ENCODE data around the gene MTF2. TPM values are rescaled to one million over a fixed set of nuclear protein-coding genes. Genes with fewer than 3 reads are reported as not detected.

The MTF2 gene
- total and polyA plus RNA-seq, 9 of the 15 experiments (the other 6 are each of a cell fraction or from before 2014, with no cell fraction given): 29.3 to 124 (median 57.7) TPM

DNA sequence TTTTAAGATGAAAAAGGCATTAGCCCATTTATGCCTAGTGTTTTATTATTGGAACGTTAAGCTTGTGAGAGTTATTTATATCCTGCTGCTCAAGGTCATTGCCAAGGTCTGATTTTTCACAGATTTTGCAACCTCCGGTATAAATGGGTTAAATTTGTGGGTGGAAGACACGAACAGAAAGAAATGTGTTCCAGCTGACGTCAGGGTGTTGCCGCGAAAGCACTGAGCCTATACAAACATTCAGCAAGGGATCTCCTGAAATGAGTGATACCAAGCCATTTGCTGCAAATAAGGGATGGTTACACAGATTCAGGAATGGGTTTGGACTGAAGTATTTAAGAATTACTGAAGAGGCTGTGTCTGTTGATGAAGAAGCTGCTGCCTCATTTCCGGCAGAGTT, 68.9 kb downstream of the MTF2 start:
- Histone ChIP-seq H3K27me3 (ENCODE audit: control insufficient read depth in 2 of 2, insufficient read depth in 2 of 2, low read length in 2 of 2) (no peaks in the 10 kb centered on the region), H3K79me2 (ENCODE audit: control insufficient read depth, insufficient read depth, low read length) (no peaks in the 10 kb centered on the region; the same call in 2 of the 3 replicates), H3K36me3 (ENCODE audit: control insufficient read depth, insufficient read depth, low read length) (peaks cover 62% of the 10 kb centered on the region), H4K20me1 (replicated peaks; ENCODE audit: control insufficient read depth, insufficient read depth, low read length) (0 out of 2 replicates have a peak, but pooled peaks cover 3% of the 10 kb centered on the region), H3K9me3 (replicated peaks; ENCODE audit: control insufficient read depth, insufficient read depth, low read depth, low read length) (no peaks in the 10 kb centered on the region), H2AFZ (ENCODE audit: low read depth, low read length) (no peak overlapping the region), H3K4me1 (replicated peaks in 1 of 2; ENCODE audit: control insufficient read depth in 2 of 2, insufficient read depth in 2 of 2, low read length in 2 of 2) (no peaks in the 10 kb centered on the region), H3K4me2 (ENCODE audit: insufficient read depth, low read length) (no peak overlapping the region), H3K9ac (ENCODE audit: insufficient read depth in 1 of 2, low read depth in 2 of 2, low read length in 2 of 2) (no peak overlapping the region), H3K27ac (ENCODE audit: extremely low read depth, low read depth, low read length) (no peak overlapping the region), H3K4me3 (no peak overlapping the region), H3K9me1 (ENCODE audit: control insufficient read depth, insufficient read depth, low read length) (no peaks in the 10 kb centered on the region)
- CTCF ChIA-PET (ENCODE audit: low intra/inter-chr PET ratio): interaction anchor here (0.5 kb wide), 1 partner anchor 309 kb away, joined by 3 read pairs; no protein-coding TSS in a partner anchor
- no peak for DNase-seq (ENCODE audit: extremely low read depth in 1 of 4, low spot score in 3 of 4)
- in situ Hi-C loops (cut with MboI) (no loop called here), intact Hi-C loops (cut with micrococcal nuclease) (no loop called here)
- POLR2A ChIA-PET: no interaction called here
- ATAC-seq: no peak
- 69% methylated on average over 7 of the region's 7 CpGs for WGBS (ENCODE audit: insufficient coverage, low coverage, missing lambda C conversion rate)
- FAIRE-seq: no peak
- BruUV-seq (replicated peaks): TSS peak; percentile 16
- no peak for TF ChIP-seq PHB (CRISPR knock-in tag; IDR thresholded peaks at IDR 0.05)
- TF ChIP-seq STAG1 (CRISPR knock-in tag; IDR thresholded peaks at IDR 0.05; ENCODE audit: borderline replicate concordance): no peak
- TF ChIP-seq, protein P1, sequence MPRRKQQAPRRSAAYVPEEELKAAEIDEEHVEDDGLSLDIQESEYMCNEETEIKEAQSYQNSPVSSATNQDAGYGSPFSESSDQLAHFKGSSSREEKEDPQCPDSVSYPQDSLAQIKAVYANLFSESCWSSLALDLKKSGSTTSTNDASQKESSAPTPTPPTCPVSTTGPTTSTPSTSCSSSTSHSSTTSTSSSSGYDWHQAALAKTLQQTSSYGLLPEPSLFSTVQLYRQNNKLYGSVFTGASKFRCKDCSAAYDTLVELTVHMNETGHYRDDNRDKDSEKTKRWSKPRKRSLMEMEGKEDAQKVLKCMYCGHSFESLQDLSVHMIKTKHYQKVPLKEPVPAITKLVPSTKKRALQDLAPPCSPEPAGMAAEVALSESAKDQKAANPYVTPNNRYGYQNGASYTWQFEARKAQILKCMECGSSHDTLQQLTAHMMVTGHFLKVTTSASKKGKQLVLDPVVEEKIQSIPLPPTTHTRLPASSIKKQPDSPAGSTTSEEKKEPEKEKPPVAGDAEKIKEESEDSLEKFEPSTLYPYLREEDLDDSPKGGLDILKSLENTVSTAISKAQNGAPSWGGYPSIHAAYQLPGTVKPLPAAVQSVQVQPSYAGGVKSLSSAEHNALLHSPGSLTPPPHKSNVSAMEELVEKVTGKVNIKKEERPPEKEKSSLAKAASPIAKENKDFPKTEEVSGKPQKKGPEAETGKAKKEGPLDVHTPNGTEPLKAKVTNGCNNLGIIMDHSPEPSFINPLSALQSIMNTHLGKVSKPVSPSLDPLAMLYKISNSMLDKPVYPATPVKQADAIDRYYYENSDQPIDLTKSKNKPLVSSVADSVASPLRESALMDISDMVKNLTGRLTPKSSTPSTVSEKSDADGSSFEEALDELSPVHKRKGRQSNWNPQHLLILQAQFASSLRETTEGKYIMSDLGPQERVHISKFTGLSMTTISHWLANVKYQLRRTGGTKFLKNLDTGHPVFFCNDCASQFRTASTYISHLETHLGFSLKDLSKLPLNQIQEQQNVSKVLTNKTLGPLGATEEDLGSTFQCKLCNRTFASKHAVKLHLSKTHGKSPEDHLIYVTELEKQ (CRISPR knock-in tag; IDR thresholded peaks at IDR 0.05): no peak
- no peak for TF ChIP-seq SETDB1 (IDR thresholded peaks at IDR 0.05; ENCODE audit: low read length)
- no peak for TF ChIP-seq PHF21A (IDR thresholded peaks at IDR 0.05; ENCODE audit: borderline replicate concordance, low read depth)
- TF ChIP-seq, protein P2, sequence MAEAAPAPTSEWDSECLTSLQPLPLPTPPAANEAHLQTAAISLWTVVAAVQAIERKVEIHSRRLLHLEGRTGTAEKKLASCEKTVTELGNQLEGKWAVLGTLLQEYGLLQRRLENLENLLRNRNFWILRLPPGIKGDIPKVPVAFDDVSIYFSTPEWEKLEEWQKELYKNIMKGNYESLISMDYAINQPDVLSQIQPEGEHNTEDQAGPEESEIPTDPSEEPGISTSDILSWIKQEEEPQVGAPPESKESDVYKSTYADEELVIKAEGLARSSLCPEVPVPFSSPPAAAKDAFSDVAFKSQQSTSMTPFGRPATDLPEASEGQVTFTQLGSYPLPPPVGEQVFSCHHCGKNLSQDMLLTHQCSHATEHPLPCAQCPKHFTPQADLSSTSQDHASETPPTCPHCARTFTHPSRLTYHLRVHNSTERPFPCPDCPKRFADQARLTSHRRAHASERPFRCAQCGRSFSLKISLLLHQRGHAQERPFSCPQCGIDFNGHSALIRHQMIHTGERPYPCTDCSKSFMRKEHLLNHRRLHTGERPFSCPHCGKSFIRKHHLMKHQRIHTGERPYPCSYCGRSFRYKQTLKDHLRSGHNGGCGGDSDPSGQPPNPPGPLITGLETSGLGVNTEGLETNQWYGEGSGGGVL (CRISPR knock-in tag; IDR thresholded peaks at IDR 0.05): no peak
- no peak for TF ChIP-seq NEUROD1 (IDR thresholded peaks at IDR 0.05; ENCODE audit: borderline replicate concordance, low read depth, low read length, partially characterized antibody)
- TF ChIP-seq ETV1 (tag; conservative IDR thresholded peaks at IDR 0.05; ENCODE audit: low read depth): no peak
- TF ChIP-seq, protein P3, sequence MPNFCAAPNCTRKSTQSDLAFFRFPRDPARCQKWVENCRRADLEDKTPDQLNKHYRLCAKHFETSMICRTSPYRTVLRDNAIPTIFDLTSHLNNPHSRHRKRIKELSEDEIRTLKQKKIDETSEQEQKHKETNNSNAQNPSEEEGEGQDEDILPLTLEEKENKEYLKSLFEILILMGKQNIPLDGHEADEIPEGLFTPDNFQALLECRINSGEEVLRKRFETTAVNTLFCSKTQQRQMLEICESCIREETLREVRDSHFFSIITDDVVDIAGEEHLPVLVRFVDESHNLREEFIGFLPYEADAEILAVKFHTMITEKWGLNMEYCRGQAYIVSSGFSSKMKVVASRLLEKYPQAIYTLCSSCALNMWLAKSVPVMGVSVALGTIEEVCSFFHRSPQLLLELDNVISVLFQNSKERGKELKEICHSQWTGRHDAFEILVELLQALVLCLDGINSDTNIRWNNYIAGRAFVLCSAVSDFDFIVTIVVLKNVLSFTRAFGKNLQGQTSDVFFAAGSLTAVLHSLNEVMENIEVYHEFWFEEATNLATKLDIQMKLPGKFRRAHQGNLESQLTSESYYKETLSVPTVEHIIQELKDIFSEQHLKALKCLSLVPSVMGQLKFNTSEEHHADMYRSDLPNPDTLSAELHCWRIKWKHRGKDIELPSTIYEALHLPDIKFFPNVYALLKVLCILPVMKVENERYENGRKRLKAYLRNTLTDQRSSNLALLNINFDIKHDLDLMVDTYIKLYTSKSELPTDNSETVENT (CRISPR knock-in tag; IDR thresholded peaks at IDR 0.05): no peak
- no peak for TF ChIP-seq DNMT1 (IDR thresholded peaks at IDR 0.05)
- TF ChIP-seq ZNF717 (CRISPR knock-in tag; IDR thresholded peaks at IDR 0.05): no peak
- no peak for TF ChIP-seq CREBBP (IDR thresholded peaks at IDR 0.05; ENCODE audit: low read depth, low read length)
- TF ChIP-seq, protein P4, sequence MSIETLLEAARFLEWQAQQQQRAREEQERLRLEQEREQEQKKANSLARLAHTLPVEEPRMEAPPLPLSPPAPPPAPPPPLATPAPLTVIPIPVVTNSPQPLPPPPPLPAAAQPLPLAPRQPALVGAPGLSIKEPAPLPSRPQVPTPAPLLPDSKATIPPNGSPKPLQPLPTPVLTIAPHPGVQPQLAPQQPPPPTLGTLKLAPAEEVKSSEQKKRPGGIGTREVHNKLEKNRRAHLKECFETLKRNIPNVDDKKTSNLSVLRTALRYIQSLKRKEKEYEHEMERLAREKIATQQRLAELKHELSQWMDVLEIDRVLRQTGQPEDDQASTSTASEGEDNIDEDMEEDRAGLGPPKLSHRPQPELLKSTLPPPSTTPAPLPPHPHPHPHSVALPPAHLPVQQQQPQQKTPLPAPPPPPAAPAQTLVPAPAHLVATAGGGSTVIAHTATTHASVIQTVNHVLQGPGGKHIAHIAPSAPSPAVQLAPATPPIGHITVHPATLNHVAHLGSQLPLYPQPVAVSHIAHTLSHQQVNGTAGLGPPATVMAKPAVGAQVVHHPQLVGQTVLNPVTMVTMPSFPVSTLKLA (conservative IDR thresholded peaks at IDR 0.05): no peak
- TF ChIP-seq EP300 (IDR thresholded peaks at IDR 0.05; ENCODE audit: low read length): no peak

All from K562 (cell line).